ENCODE measurements around the gene COQ2. TPM values are rescaled to one million over a fixed set of nuclear protein-coding genes. Genes with fewer than 3 reads are reported as not detected.

COQ2 gene
- total RNA-seq, 3 donors from 2014 or later = 12.5 to 21.6 (median 18.1) TPM

DNA sequence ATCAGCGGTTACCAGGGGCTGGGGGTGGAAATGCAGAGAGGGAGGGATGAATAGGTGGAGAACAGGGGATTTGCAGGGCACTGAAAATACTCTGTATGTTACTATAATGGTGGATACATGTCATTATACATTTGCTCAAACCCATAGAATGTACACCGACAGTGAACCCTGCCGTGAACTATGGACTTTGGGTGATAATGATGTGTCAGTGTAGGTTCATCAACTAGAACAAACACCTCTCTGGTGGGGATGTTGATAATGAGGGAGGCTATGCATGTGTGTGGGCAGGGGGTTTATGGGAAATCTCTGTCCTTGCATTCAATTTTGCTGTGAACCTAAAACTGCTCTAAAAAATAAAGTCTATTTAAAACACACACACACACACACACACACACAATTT is 38.5 kb upstream of the COQ2 start:
- DNase-seq = no peak
- ATAC-seq = peak; percentile 39
- TF ChIP-seq, protein P1, sequence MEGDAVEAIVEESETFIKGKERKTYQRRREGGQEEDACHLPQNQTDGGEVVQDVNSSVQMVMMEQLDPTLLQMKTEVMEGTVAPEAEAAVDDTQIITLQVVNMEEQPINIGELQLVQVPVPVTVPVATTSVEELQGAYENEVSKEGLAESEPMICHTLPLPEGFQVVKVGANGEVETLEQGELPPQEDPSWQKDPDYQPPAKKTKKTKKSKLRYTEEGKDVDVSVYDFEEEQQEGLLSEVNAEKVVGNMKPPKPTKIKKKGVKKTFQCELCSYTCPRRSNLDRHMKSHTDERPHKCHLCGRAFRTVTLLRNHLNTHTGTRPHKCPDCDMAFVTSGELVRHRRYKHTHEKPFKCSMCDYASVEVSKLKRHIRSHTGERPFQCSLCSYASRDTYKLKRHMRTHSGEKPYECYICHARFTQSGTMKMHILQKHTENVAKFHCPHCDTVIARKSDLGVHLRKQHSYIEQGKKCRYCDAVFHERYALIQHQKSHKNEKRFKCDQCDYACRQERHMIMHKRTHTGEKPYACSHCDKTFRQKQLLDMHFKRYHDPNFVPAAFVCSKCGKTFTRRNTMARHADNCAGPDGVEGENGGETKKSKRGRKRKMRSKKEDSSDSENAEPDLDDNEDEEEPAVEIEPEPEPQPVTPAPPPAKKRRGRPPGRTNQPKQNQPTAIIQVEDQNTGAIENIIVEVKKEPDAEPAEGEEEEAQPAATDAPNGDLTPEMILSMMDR (IDR thresholded peaks at IDR 0.05) = no peak
- Histone ChIP-seq H3K4me1 (ENCODE audit: low read depth) (no peaks in the 10 kb centered on the region), H3K9me3 (no peaks in the 10 kb centered on the region), H3K4me3 (no peak overlapping the region), H3K36me3 (ENCODE audit: low read depth) (no peaks in the 10 kb centered on the region)
- intact Hi-C loops (cut with DNase I, micrococcal nuclease) = no loop called here

GRCh38 chr4:83320548-83320947 is 36.0 kb upstream of the COQ2 start:
- intact Hi-C loops (cut with DNase I, micrococcal nuclease) = no loop called here
- no peaks in the 10 kb centered on the region for H3K4me1 ChIP-seq (ENCODE audit: low read depth)
- ATAC-seq (peak; percentile 57), DNase-seq (peak; percentile 23 to 69 (median 36))
- H3K9me3 ChIP-seq = no peaks in the 10 kb centered on the region
- no peaks in the 10 kb centered on the region for H3K36me3 ChIP-seq (ENCODE audit: low read depth)
- TF ChIP-seq, protein P1 (IDR thresholded peaks at IDR 0.05) = no peak
- H3K4me3 ChIP-seq = no peak overlapping the region

DNA sequence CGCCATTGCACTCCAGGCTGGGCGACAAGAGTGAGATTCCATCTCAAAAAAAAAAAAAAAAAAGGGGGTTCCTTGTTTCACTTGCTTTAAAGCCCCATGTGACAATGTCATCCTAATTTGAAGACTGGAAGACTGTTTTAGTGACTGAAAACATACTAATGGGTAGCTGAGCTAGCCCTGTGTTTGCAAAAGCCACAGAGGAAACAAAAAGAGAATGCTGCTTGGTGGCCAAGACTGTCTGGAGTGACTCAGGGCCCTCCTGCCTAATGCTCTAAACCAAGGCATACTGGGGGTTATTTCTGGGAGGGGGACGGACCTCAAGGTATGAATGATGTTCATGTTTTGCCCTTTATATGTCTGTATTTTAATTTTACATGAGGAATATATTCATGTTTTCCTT is 34.1 kb upstream of the COQ2 start:
- intact Hi-C loops (cut with DNase I, micrococcal nuclease) = no loop called here
- H3K4me3 ChIP-seq = no peak overlapping the region
- no peaks in the 10 kb centered on the region for H3K4me1 ChIP-seq (ENCODE audit: low read depth)
- H3K9me3 ChIP-seq = no peaks in the 10 kb centered on the region
- no peak for DNase-seq
- TF ChIP-seq, protein P1 (IDR thresholded peaks at IDR 0.05) = no peak
- ATAC-seq = no peak
- no peaks in the 10 kb centered on the region for H3K36me3 ChIP-seq (ENCODE audit: low read depth)

GRCh38 chr4:83317671-83318070 is 33.1 kb upstream of the COQ2 start:
- H3K4me3 ChIP-seq = no peak overlapping the region
- TF ChIP-seq, protein P1 (IDR thresholded peaks at IDR 0.05) = no peak
- no peaks in the 10 kb centered on the region for H3K4me1 ChIP-seq (ENCODE audit: low read depth)
- no peaks in the 10 kb centered on the region for H3K9me3 ChIP-seq
- H3K36me3 ChIP-seq (ENCODE audit: low read depth) = no peaks in the 10 kb centered on the region
- no peak for DNase-seq
- ATAC-seq = no peak
- intact Hi-C loops (cut with DNase I, micrococcal nuclease) = no loop called here

GRCh38 chr4:83316459-83317165 is 32.0 kb upstream of the COQ2 start:
- ATAC-seq (peak; percentile 87), DNase-seq (no peak)
- TF ChIP-seq, protein P1 (IDR thresholded peaks at IDR 0.05) = no peak
- Histone ChIP-seq H3K4me3 (no peak overlapping the region), H3K36me3 (ENCODE audit: low read depth) (no peaks in the 10 kb centered on the region), H3K4me1 (ENCODE audit: low read depth) (no peaks in the 10 kb centered on the region), H3K9me3 (no peaks in the 10 kb centered on the region)
- intact Hi-C loops (cut with DNase I, micrococcal nuclease) = no loop called here
